PFSK-1 (cell line): ENCODE measurements around the gene PYGO2.

Experiments
- FOXP2 ChIP-seq: optimal IDR thresholded peaks from 2 replicates; pipeline ENCODE3; 2011; ENCODE audit warnings: borderline replicate concordance, control low read depth, inconsistent platforms; ENCODE audit not compliant: insufficient read depth; ENCODE audit errors: extremely low read length, extremely low read depth
- POLR2AphosphoS5 ChIP-seq: IDR thresholded peaks from 2 replicates; pipeline ENCODE4 v1.6.1; 2012; ENCODE audit warnings: low read depth, mild to moderate bottlenecking, control low read depth, low read length, moderate library complexity
- SIN3A ChIP-seq: IDR thresholded peaks from 2 replicates; pipeline ENCODE4 v1.6.1; 2012; ENCODE audit warnings: mild to moderate bottlenecking, low read length, moderate library complexity, borderline replicate concordance; ENCODE audit not compliant: insufficient read depth
- TAF1 ChIP-seq: IDR thresholded peaks from 2 replicates; pipeline ENCODE4 v1.6.1; 2012; ENCODE audit warnings: low read length, control low read depth, borderline replicate concordance; ENCODE audit not compliant: insufficient read depth

GRCh38 chr1:154908937-154909336, 52.6 kb downstream of the PYGO2 start:
- TF ChIP-seq POLR2AphosphoS5 (no peak), TAF1 (no peak), FOXP2 (no peak), SIN3A (no peak)
